CMK (cell line): Measurements from ENCODE around the gene ADPRHL1.

Source experiments
- DNase-seq: peaks from one replicate; pipeline ENCODE4 v3.0.0-alpha.2; 2010; ENCODE audit warnings: low read depth

Gene ADPRHL1

DNA sequence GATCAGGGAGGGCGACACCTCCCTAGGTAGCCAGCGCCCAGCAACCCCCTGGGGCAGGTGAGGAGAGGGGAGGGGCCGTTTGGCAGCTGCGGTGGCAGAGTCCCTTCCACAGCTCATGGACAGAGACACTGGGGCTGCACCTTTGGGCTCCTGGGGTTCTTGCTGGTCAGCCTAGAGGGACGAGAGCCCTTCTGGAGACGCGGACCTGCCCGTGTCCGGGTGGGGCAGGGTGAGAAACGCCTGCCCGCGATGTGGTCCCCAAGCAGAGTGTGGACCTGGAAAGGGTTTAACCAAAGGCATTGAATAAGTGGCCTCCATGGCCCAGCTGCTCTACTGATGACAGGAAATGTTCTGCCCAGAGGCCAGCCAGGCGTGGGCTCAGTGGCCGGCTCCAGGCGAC is 38.3 kb downstream of the ADPRHL1 start:
- DNase-seq, result no peak

DNA sequence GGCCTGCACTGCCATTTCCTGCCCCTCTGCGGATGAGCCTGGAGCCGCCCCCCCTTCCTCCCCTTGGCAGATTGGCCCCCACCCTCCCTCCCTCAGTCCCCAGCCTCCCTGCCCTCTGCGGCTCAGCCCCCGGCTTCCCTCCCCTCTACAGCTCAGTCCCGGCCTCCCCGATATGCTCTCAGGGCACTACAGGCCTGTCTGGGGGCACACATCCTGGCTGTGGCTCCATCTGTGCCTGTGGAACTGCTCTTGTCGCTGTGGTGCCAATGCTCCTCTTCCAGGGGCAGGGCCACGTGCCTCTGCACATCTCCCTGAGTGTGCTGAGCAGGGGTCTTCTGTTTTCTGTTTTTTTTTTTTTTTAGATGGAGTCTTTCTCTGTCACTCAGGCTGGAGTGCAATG is 39.0 kb downstream of the ADPRHL1 start:
- no peak for DNase-seq

- DNase-seq, result no peak
Measured at GRCh38 chr13:113413898-113414282, 39.4 kb downstream of the ADPRHL1 start.

- no peak for DNase-seq
Measured at GRCh38 chr13:113413178-113413897, 40.0 kb downstream of the ADPRHL1 start.

- no peak for DNase-seq
Measured at GRCh38 chr13:113412440-113412839, 40.8 kb downstream of the ADPRHL1 start.

DNA sequence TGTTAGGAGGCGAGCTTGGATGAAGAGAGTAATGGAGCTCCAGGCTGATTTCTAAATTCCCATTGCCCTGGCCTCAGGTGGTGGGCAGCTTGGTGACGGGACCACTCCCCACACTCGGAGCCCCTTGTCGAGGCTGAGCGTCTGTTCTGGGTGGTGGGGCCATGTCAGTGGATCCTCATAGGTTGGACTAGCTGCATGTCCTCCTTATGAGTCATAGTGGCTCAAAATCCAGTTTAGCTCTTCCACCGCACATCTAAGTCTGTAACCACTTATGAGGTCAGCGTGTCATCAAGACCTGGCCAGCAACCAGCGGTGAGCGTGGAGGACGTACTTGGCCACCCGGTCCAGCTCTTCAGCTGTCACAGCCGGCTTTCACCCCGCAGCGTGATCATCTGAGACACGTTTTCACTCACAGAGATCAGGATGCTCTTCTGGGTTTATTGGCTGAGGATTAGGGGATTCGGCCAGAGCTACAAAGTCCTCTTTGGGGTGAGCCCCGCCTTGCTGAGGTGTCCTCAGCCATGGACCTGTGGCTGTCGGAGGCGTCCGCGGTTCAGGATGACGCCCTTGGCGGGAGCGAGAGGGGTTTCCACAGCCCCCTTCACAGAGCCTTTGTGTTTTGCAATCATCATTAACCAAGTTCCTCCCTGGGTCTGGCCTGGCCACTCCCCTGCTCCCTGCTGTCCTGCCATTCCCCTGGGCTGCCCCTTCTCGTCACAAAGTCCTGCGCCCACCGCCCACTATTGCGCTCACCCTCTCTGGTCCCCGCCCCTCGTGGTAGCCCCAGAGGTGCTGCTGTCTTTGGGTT is 41.9 kb downstream of the ADPRHL1 start:
- no peak for DNase-seq

DNA sequence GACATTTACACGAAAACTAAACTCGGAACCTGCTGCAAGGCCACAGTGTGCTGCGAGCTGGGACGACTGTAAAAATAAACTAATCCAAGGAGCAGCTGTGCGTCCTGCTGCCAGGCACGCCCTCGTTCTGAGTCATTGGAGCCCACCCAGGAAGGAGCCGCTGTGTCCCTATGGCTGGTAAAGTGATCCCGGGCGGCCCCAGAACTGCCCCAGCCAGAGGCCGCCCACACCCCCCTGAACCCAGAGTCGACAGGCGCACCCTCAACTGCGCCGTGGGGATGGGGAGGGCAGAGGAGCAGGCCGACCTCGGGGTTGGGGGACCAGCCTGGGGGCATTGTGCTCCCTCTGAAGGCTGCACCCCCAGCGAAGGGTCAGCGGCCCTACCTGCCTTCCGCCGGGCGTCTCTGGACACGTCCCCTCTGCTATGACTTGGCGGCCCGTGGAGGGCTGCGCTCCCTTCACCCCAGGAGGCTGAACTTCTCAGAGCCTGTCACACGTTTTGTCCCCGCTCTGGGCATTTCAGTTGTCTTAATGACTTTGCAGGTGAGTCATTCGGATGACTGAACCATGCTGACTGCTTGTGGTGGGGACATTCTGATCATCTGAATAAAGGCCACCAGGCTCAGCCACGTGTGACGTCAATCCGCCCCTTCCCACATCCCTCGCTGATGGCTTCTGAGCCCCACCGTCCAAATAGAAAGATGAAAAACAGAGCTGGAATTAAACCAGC is 42.7 kb downstream of the ADPRHL1 start:
- DNase-seq, result no peak

- no peak for DNase-seq
Measured at GRCh38 chr13:113408562-113408961, 44.7 kb downstream of the ADPRHL1 start.

GRCh38 chr13:113407531-113408393 is 45.5 kb downstream of the ADPRHL1 start:
- no peak for DNase-seq

DNA sequence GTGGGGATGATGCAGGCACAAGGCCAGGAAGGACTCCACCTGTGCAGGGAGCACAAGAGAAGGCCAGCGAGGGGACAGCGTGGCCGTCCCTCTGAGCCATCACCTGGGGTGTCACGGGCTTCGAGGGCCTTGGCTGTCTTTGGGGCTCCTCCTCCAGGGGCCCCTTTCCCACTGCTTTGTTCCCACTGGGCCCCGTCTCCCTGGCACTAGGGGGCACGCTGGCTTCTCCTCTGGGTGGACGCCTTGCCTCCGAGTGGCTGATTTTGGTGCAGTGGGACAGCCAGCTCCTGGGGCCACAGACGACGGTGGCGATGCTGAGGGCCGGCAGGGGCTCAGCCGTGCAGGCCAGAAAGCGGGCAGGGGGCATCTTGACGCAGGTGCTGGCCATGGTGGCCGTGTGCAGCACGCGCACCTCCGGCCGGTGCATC is 46.2 kb downstream of the ADPRHL1 start:
- no peak for DNase-seq

- DNase-seq, result no peak
Measured at GRCh38 chr13:113406321-113407102, 46.8 kb downstream of the ADPRHL1 start.

DNA sequence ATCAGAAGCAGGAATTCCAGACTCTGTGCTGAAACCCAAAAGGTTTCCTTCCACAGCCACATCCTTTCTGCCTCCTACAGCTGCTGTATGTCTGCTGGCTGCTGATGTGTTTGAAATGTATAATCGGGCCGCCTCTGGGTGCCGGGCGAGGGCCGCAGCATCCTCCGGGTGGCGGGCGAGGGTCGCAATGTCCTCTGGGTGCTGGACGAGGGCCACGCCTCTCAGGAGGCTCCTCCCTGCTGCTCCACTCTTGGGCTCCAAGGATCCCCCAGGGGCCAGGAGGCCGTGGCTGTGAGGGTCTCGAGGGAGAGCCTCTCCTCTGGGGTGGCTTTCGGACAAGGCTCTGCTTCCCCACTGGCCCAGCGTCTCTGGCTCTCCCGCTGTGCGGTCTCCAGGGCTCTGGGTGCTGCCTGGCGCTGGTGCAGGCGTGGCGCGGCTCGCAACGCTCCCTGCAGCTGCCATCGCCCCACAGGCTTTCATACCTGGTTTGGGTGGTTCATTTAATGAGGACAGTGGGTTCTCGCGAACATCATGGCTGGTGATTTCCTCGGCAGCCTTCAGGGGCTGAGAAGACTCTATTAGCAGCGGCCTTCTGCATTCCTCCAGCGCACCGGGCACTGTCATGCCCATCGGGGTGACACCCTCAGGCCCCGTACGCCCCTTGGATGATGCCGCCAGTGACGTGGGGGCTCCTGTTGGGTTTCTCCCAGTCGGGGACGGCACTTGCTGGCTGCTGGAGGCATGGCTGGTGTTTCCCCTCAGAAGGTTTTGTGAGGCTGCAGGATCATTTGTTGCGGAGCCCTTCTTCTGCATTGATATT is 47.6 kb downstream of the ADPRHL1 start:
- no peak for DNase-seq

DNA sequence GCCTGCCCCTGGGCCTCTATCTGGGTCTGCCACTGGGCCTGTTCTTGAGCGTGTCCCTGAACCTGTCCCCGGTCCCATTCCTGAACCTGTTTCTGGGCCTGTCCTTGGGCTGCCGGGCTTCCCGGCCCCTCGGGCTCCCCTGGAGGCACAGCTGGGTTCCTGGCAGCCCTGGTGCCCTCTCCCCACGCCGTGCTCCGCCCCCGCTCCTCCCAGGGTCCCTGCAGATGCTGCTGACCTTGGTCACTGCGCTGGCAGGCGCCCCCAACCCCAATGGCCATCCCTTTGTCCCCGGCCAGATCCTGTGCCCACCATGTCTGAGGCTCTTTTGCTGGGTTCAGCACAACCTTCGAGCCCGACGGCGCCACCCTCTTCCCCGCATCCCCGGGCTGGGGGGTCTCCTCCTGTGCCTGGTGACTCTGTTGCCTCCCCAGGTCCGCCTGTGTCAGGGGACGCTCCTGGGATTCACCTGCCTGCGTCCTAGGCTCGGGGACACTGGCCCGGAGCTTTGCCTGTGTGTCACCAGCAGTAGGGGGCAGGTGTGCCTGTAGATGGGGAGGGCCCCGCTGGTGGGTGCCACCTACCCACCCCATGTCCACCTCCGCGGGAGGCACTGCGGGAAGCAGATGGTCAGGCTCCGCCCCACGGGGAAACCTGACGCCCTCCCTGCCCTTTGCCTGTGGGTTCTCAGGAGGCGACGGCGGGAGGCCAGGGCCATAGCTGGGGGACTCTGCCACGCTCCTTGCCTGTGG is 48.4 kb downstream of the ADPRHL1 start:
- DNase-seq, result no peak

DNA sequence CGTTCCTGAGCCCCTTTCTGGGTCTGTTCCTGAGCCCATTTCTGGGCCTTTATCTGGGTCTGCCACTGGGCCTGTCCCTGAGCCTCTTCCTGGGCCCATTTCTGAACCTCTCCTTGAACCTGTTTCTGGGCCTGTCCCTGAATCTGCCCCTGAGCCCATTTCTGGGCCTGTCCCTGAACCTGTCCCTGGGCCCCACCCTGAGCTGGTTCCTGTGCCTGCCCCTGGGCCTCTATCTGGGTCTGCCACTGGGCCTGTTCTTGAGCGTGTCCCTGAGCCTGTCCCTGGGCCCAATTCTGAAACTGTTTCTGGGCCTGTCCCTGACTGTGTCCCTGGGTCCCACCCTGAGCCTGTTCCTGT is 48.9 kb downstream of the ADPRHL1 start:
- DNase-seq, result no peak

DNA sequence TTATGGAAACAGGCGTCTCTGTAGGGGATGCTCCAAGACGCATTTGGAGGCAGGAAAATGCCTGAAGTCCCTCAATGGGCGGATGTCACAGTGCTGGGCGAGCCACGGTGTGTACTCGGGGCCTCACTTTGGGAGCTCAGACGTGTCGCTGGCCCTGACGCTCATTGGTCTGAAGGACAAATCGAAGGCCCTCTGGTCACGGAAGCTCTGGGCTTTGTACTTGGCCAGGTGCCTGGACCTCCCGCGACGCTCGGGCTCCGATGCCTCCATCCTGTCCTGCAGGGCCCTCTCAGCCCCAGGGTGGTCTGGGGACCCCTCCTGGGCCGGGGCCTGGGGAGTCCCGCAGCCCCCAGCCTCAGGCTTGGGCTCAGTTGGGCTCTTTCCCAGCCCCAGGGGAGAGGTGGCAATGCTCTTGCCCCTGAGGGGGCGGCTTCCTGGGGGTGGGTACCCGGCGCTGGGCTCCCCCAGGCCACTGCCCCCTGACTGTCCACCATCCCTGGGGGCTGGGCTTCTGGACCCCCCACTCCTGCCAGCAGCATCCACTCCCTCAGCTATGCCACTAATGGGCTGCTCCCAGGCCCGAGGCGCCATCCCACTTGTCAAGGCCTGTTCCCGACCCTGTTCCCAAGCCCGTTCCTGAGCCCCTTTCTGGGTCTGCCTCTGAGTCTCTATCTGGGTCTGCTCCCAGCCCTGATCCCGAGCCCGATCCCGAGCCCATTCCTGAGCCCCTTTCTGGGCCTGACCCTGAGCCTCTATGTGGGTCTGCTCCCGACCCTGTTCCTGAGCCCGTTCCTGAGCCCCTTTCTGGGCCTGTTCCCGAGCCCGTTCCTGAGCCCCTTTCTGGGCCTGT is 49.8 kb downstream of the ADPRHL1 start:
- no peak for DNase-seq

DNA sequence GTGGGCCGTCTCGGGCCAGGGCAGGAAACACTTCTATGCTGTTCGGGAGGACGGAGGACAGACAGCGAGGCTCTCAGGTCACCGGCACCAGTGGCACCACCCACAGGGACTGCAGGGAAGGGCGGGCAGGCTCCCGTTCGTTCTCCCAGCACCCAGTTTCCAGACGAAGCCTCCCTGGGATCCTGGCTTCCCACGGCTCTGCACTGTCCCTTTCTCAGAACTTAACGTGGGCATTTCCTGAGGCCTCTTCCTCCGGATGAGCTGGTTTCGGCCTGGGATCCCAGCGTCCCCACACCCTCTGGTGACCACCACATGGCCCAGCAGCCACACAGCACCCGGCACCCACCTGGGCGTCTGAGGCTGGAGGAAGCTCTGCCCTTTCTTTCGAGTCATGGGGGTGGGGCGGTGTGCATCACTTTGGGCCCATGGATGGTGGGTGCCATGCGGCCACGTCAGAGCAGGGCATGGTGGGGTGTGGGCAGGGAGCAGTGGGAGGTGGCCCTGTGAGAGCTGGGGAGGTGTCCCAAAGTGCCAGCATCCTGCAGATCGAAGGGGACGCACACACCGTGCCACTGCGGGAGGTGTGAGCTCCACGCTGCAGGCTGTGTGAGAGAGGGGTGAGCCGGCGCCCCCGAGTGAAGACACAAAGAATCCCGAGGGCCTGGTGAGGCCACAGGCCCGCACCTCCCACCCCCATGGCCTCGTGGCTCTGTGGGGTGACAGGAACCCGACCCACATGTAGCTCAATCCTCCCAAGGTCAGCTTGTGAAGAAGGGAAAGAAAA is 50.6 kb downstream of the ADPRHL1 start:
- DNase-seq, result no peak

GRCh38 chr13:113401452-113402415 is 51.6 kb downstream of the ADPRHL1 start:
- no peak for DNase-seq
